ENCODE data around the gene CERS6. TPM values are rescaled to one million over a fixed set of nuclear protein-coding genes. Genes with fewer than 3 reads are reported as not detected.

The CERS6 gene
- total RNA-seq, 1 experiment from 2014 or later: 30.3 TPM

GRCh38 chr2:168424971-168425370, 31.1 kb upstream of the CERS6 start:
- POLR2A ChIA-PET: interaction anchor here (0.7 kb wide), 1 partner anchor 9 kb away, joined by 3 read pairs; no protein-coding TSS in a partner anchor
- Histone ChIP-seq H3K9me3 (ENCODE audit: control insufficient read depth, insufficient read depth, low read depth, low read length) (no peaks in the 10 kb centered on the region), H3K4me1 (ENCODE audit: control insufficient read depth, insufficient read depth, low read length) (no peaks in the 10 kb centered on the region), H3K27ac (ENCODE audit: low read length) (no peak overlapping the region), H3K36me3 (ENCODE audit: control insufficient read depth, insufficient read depth, low read length) (no peaks in the 10 kb centered on the region), H3K27me3 (ENCODE audit: control insufficient read depth, insufficient read depth, low read length) (no peaks in the 10 kb centered on the region), H3K4me3 (ENCODE audit: low read depth in 2 of 2, low read length in 2 of 2) (no peak overlapping the region)
- TF ChIP-seq CTCF (IDR thresholded peaks at IDR 0.05): no peak
- intact Hi-C loops (cut with micrococcal nuclease; ENCODE audit: unreplicated experiment) (no loop called here), in situ Hi-C loops (cut with HindIII; ENCODE audit: low pct_unique_long_range_greater_than_20kb, low sequenced_read_pairs) (no loop called here)
- ATAC-seq: no peak
- DNase-seq (ENCODE audit: low read depth, low spot score): no peak
- no TSS peak for BruUV-seq (replicated peaks)
- CTCF ChIA-PET: no interaction called here

- ChIA-PET POLR2A (no interaction called here), CTCF (no interaction called here)
- H3K27ac ChIP-seq (ENCODE audit: low read length): no peak overlapping the region
- intact Hi-C loops (cut with micrococcal nuclease; ENCODE audit: unreplicated experiment) (no loop called here), in situ Hi-C loops (cut with HindIII; ENCODE audit: low pct_unique_long_range_greater_than_20kb, low sequenced_read_pairs) (no loop called here)
- no peaks in the 10 kb centered on the region for H3K9me3 ChIP-seq (ENCODE audit: control insufficient read depth, insufficient read depth, low read depth, low read length)
- 0 out of 2 replicates have a peak, but pooled peaks cover 2% of the 10 kb centered on the region for H3K27me3 ChIP-seq (ENCODE audit: control insufficient read depth, insufficient read depth, low read length)
- no TSS peak for BruUV-seq (replicated peaks)
- no peaks in the 10 kb centered on the region for H3K4me1 ChIP-seq (ENCODE audit: control insufficient read depth, insufficient read depth, low read length)
- no peaks in the 10 kb centered on the region for H3K36me3 ChIP-seq (ENCODE audit: control insufficient read depth, insufficient read depth, low read length)
- H3K4me3 ChIP-seq (ENCODE audit: low read depth in 2 of 2, low read length in 2 of 2): no peak overlapping the region
- no peak for TF ChIP-seq TCF7L2 (IDR thresholded peaks at IDR 0.05; ENCODE audit: low read depth, low read length)
- no peak for TF ChIP-seq REST (IDR thresholded peaks at IDR 0.05; ENCODE audit: insufficient read depth in 1 of 2, low read depth in 2 of 2, low read length in 1 of 2)
- TF ChIP-seq CTCF (IDR thresholded peaks at IDR 0.05): no peak
- no peak for TF ChIP-seq SIN3A (IDR thresholded peaks at IDR 0.05; ENCODE audit: borderline replicate concordance, insufficient read depth, low read depth, low read length)
- TF ChIP-seq POLR2AphosphoS5 (IDR thresholded peaks at IDR 0.05; ENCODE audit: low read depth, low read length): no peak
- ATAC-seq (no peak), DNase-seq (ENCODE audit: low read depth, low spot score) (no peak)
These were observed 29.2 kb upstream of the CERS6 start for GRCh38 chr2:168426861-168427260.

GRCh38 chr2:168427451-168427850, 28.6 kb upstream of the CERS6 start:
- no peak for ATAC-seq

More at GRCh38 chr2:168427451-168427850, 28.6 kb upstream of the CERS6 start:
- Histone ChIP-seq H3K27ac (ENCODE audit: low read length) (no peak overlapping the region), H3K4me3 (ENCODE audit: low read depth in 2 of 2, low read length in 2 of 2) (no peak overlapping the region), H3K4me1 (ENCODE audit: control insufficient read depth, insufficient read depth, low read length) (no peaks in the 10 kb centered on the region), H3K9me3 (ENCODE audit: control insufficient read depth, insufficient read depth, low read depth, low read length) (no peaks in the 10 kb centered on the region), H3K27me3 (ENCODE audit: control insufficient read depth, insufficient read depth, low read length) (peaks cover 6% of the 10 kb centered on the region; the same call in 1 of the 2 replicates), H3K36me3 (ENCODE audit: control insufficient read depth, insufficient read depth, low read length) (no peaks in the 10 kb centered on the region)
- in situ Hi-C loops (cut with HindIII; ENCODE audit: low pct_unique_long_range_greater_than_20kb, low sequenced_read_pairs) (no loop called here), intact Hi-C loops (cut with micrococcal nuclease; ENCODE audit: unreplicated experiment) (no loop called here)
- ChIA-PET CTCF (no interaction called here), POLR2A (no interaction called here)
- TF ChIP-seq CTCF (IDR thresholded peaks at IDR 0.05) (no peak), REST (IDR thresholded peaks at IDR 0.05; ENCODE audit: insufficient read depth in 1 of 2, low read depth in 2 of 2, low read length in 1 of 2) (no peak), TCF7L2 (IDR thresholded peaks at IDR 0.05; ENCODE audit: low read depth, low read length) (no peak), POLR2AphosphoS5 (IDR thresholded peaks at IDR 0.05; ENCODE audit: low read depth, low read length) (no peak), SIN3A (IDR thresholded peaks at IDR 0.05; ENCODE audit: borderline replicate concordance, insufficient read depth, low read depth, low read length) (no peak)
- no TSS peak for BruUV-seq (replicated peaks)
- DNase-seq (ENCODE audit: low read depth, low spot score): no peak
